NOMO-1 treated with dmso at 0.1 percent for 144 hours (cell line): ENCODE measurements around the gene ZNF439.
"Not testable (repeated sequence)": the region's sequence is repeated elsewhere in the genome, so short reads cannot be mapped to it uniquely, and the experiment has no call there.

Experiments
- DNase-seq: peaks from one replicate; lab custom pipeline; 2025; ENCODE audit not compliant: unreplicated experiment; lab: John Stamatoyannopoulos, UW

Gene ZNF439

GRCh38 chr19:11848594-11849469 lies at the start of gene ZNF439:
Gene ZNF439 (plus strand): TSS chr19:11848726. CDS start chr19:11848868, 142 bp downstream.
- DNase-seq: peak; percentile 8

DNA sequence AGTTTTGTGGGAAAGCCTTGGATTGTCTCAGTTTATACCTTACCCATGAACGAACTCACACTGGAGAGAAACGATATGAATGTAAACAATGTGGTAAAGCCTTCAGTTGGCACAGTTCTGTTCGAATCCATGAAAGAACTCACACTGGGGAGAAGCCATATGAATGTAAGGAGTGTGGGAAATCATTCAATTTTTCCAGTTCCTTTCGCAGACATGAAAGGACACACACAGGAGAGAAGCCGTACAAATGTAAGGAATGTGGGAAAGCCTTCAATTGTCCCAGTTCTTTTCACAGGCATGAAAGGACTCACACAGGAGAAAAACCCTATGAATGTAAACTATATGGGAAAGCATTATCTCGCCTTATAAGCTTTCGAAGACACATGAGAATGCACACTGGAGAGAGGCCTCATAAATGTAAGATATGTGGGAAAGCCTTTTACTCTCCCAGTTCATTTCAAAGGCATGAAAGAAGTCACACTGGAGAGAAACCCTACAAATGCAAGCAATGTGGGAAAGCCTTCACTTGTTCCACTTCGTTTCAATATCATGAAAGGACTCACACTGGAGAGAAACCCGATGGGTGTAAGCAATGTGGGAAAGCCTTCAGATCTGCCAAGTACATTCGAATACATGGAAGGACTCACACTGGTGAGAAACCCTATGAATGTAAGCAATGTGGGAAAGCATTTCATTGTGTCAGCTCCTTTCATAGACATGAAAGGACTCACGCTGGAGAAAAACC lies 42.0 kb upstream of the ZNF439 start:
- DNase-seq: no peak

DNA sequence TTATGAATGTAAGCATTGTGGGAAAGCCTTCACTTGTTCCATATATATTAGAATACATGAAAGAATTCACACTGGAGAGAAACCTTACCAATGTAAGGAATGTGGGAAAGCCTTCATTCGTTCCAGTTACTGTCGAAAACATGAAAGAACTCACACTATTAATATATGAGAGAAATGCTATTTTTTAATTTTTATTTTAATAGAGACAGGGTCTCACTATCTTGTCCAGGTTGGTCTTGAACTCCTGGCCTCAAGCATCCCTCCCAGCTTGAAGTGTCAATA lies 41.5 kb upstream of the ZNF439 start:
- no peak for DNase-seq

DNA sequence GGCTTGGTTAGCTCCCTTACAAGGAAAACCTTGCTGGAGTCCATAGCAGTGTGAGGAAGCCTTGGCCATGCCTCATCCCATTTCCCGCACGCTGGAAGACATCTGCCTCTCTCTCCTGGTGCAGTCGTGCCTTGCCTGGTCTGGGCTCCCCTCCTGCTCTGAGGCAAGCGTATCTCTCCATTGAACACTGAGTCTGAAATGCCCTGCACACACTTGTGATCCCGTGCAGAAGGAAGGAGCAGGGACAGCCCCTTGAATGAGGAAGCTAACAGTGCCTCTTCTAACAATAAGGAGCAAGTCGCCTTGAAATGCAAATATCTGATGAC lies 34.9 kb upstream of the ZNF439 start:
- no peak for DNase-seq

DNA sequence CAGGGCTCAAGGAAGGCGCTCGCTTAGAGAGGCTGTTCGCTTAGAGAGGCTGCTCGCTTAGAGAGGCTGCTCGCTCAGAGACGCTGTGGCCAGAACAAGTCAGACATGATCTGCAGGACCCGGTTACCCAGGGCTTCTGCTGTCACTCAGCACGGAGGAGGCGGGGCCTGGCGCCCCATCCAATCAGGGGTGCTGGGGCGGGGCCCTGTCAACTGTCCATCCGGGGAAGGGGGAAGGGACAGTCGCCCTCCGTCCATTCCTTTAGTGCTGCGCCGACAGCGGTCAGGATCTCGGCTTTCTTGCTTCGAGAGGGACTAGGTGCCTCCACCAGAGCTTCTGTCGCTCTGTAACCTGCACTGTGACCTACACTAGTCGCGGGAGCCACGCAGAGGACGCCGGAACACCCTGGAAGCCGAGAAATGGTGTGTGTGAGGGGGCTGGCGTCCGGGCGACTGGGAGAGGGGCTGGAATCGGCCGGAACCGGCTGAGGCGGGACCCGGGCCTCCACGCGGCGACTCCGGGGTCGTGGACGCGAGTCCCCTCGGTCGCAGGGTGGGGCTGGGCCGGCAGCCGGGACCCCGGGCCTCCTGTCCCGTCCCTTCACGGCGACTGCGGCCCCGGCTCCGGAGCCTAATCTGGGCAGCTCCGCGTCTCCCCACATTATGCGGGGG lies 34.4 kb upstream of the ZNF439 start, which contains the start of gene ZNF440:
Gene ZNF440 (plus strand): TSS at position 245 of the 671 bp plus-strand sequence. CDS start 175 bp downstream, at position 420.
- DNase-seq: peak; percentile 75

GRCh38 chr19:11814700-11815035 lies 33.9 kb upstream of the ZNF439 start:
- peak; percentile 10 for DNase-seq

DNA sequence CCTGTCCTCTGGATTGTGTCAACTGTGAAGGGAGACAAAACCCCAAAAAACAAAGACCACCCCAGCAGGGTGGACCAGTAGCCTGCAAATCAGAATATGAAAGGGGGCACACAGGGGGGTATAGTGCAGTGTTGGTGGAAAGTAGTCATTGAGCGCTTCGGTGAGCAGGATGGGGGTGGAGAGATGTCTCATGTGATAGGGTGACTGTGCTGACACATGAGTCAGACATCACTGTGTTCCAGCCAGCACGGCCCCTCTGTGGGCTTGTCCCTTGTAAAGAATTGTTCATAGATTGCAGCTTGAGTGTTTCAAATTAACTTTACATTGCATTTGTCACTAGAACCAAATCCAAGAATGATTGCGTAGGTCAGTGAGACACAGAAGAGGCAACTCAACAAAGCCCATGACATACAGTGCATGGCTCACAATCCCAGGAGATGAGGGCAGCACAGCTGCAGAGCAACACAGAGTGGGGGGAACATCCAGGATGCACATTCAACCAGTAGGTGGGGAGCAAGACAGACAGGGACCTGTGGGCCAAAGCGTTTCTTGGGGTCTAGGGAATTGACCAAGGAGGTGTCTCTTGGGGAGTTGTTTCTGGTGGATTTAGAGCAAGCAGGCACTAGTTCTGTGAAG lies 26.9 kb upstream of the ZNF439 start:
- DNase-seq: no peak

DNA sequence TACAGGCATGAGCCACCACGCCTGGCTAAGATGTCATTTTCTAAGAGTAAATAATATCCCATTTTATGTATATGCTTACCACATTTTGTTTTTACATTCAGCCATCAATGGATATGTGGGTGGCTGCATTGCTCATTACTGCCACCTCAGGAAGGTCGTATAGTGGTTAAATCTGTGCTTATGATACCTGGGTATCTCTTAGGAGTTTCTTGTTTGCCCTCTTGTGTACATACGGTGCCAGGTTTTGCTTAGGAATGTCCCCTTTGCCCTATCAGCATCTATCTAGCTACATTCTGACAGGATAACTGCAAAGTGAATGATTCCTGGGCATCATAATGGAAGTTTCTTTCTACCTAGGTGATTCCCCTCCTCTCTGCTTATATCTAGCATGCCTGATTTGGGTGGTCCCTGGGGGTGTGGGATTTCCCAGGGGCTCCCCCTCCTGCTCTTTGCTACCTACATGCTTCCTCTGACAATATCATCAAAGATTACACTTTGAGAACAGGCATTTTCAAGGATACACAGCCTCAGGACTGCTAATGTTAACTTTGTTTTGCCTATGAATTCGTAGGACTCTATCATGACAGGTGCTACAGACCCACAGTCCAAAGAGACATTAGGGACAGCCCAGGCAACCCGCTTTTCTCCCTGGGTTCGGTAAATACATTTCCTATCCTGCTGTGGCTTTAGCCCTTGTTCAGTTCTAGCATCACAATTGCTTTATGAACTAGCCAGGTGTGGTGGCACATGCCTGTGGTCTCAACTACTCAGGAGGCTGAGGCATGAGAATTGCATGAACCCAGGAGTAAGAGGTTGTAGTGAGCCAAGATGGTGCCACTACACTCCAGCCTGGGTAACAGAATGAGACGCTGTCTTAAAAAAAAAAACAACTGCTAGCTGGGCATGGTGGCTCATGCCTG lies 19.3 kb upstream of the ZNF439 start:
- not testable (repeated sequence) for DNase-seq

- no peak for DNase-seq
Measured at GRCh38 chr19:11832253-11832912, 16.1 kb upstream of the ZNF439 start.

DNA sequence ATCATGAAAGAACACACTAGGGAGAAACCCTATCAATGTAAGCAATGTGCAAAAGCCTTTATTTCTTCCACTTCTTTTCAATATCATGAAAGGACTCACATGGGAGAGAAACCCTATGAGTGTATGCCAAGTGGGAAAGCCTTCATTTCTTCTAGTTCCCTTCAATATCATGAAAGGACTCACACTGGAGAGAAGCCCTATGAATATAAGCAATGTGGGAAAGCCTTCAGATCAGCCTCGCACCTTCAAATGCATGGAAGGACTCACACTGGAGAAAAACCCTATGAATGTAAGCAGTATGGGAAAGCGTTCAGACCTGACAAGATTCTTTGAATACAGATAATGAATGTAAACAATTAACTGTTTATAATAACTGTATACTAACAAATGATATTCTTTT lies 15.0 kb upstream of the ZNF439 start:
- no peak for DNase-seq

DNA sequence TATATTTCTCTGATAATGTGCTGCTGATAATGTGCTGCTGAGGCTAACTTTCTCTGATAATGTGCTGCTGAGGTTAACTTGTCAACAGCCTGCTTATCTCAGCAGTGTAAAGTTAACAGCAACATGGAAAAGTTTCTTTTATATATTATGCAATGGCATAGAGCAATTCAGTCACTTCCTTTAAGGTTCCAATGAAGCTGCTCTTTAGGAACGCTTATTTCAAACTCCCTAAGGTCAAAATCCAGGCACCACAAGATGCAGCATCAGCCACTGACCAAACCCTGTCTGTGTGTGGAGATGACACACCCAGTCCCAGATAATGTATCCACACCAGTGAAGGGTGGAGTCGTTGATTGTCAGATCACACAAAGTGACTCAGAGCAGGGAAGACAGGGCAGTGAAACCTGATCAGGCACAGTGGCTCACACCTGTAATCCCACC lies 12.9 kb upstream of the ZNF439 start:
- DNase-seq: not testable (repeated sequence)

DNA sequence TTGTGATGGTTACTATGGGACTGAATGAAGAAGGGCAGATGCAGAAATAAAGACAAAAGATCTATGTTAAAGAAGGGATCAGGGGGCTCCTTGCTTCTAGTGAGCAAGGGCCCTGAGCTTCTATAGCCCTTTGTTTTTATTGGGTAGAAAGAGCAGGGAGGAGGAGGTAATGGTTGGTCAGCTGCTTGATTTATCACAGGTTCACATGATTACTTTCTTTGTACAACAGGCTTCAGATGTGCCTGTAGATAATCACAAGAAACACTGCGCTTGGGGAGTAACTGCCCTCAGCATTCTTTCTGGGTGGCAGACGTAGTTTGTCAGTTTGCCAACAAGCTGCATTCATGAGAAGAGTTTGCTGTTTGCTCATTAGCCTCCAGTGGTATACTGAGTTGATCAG lies 4.8 kb upstream of the ZNF439 start:
- DNase-seq: no peak

DNA sequence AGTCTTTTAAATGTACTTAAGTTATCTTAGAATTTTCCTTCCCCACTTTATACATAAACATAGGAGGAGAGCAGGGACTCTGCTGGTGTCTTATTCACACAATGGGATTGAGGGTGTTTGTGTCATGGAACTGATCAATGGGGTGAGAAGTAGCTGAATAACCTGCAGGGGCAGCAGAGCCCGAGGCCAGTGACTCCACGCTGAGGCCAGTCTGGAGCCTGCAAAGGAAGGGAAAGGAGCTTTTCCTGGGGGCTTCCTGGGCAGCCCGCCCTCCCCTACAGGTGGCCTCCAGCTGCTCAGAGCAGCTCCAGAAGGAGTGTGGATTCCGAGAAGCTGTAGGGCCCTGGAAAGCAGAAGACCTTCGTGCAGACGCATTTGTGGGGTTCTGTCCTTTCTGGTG lies 911 bp upstream of the ZNF439 start:
- not testable (repeated sequence) for DNase-seq

DNA sequence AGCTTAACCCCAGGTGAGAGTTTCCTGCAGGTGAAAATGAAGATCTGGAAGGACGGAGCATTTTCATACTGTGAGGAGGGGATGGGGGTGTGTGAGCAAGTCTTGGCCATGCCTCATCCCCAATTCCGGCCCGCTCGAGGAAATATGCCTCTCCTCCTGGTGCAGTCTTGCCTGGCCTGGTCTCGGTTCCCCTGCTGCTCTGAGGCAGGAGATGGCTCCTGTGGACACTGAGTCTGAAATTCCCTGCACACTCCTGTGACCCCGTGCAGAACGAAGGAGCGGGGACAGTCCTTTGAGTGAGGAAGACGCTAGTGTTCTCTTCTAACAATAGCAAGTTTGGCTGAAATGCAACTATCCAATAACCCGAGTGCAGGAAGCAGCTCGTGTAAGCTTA lies 329 bp upstream of the ZNF439 start:
- no peak for DNase-seq

DNA sequence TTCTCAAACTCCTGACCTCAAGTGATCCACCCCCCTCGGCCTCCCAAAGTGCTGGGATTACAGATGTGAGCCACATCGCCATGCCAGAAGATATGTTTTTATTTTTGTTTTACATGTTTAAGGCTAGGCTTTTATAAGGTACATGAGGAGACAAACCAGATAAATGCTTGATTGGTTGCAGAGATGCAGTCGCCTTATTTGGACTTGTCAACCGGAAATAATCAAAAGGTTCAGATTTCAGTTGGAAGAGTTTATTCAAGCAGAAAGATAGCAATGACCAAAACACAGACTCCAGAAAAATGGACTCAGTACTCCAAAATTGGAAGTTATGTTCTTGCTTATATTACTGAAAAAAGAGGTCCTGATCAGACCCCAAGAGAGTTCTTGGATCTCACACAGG lies 1.8 kb downstream of the ZNF439 start:
- not testable (repeated sequence) for DNase-seq

GRCh38 chr19:11853358-11853757 lies 4.8 kb downstream of the ZNF439 start:
- no peak for DNase-seq

DNA sequence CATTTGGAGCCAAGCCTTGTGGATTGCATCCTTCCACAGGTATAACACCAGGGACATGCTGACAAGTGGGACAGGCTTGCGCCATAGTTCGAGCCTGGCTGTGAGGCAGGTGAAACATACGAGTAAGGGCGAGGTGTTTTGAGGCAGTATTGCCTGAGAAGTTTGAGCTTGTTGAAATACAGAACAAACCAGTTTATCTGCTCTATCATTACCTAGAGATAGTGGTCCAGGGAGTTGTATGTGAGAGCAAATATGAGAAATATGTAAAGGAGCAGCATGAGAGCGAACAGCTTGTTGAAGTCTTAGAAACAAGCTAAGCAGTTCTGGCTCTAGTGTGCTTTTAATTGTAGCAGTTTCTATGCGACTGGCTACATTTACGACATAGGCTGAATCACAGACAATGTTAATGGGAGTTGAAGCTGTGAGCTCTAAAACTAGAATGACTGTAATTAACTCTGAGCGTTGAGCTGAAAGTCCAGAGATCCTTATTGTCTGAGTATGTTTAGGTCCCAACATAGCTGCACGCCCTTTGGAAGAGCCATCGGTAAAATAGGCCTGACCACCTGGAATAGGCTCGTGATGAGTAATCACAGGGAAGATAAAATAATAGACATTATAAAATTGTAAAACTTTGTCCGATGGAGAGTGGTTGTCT lies 8.2 kb downstream of the ZNF439 start:
- DNase-seq: no peak

GRCh38 chr19:11860721-11861120 lies 12.2 kb downstream of the ZNF439 start:
- no peak for DNase-seq

DNA sequence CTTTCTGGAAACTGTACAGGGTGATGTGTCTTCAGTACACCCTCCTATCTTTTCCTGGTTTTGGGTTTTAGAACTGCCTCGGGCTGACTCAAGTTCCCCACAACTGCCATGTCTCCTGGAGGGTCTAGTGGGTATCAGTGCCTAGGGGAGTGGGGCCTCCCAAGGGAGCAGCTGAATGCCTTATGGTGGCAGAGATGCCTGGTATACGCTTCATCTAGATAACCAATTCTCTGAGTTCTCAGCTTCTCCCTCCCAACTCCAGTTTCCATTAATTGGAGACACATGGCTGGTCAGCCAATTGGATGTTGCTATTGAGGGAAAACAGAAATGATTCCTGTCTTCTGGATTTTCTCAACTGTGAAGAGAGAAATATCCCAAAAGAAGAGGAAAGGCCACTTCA lies 12.8 kb downstream of the ZNF439 start:
- peak; percentile 3 for DNase-seq
